Kidney (tissue), 14 donors: ENCODE measurements around the gene FAM222B. TPM values are rescaled to one million over a fixed set of nuclear protein-coding genes. Genes with fewer than 3 reads are reported as not detected.
"Not testable (repeated sequence)": the region's sequence is repeated elsewhere in the genome, so short reads cannot be mapped to it uniquely, and the experiment has no call there.

Experiments used
- DNase-seq, 5 donors: peaks; one replicate each; pipeline ENCODE4 v3.0.0-alpha.2; 2013 to 2020
- FAIRE-seq: peaks from 2 replicates; lab custom pipeline; 2012; peaks lifted over from hg19 to GRCh38; lab: Jason Lieb, UNC
- H3K27ac ChIP-seq, 2 donors: one replicate each; pipeline ENCODE4 v1.7.0; 2013; ENCODE audit warnings: low read depth in 2 of 2, low read length in 2 of 2, inconsistent platforms in 1 of 2
- H3K27me3 ChIP-seq: one replicate; pipeline ENCODE4 v1.7.1; 2013; ENCODE audit warnings: low read length, inconsistent platforms; ENCODE audit not compliant: control insufficient read depth, insufficient read depth
- H3K36me3 ChIP-seq, 3 donors: one replicate each; pipeline versions ENCODE4 v1.7.0 to v1.7.1; 2013; ENCODE audit warnings: low read length in 3 of 3, control low read depth in 1 of 3, inconsistent platforms in 1 of 3; ENCODE audit not compliant: insufficient read depth in 3 of 3, control insufficient read depth in 2 of 3
- H3K4me1 ChIP-seq, 3 donors: one replicate each; pipeline versions ENCODE4 v1.7.0 to v1.7.1; 2013; ENCODE audit warnings: low read length in 3 of 3, inconsistent platforms in 1 of 3, low read depth in 1 of 3; ENCODE audit not compliant: control insufficient read depth in 2 of 3, insufficient read depth in 2 of 3
- H3K4me3 ChIP-seq, 3 donors: one replicate each; pipeline versions ENCODE4 v1.7.0 to v1.8.1; 2013; ENCODE audit warnings: low read length in 3 of 3, control low read depth in 1 of 3, inconsistent platforms in 1 of 3
- H3K9ac ChIP-seq, 3 donors: one replicate each; pipeline versions ENCODE4 v1.7.0 to v1.7.1; 2013; ENCODE audit warnings: low read length in 3 of 3, control low read depth in 1 of 3, inconsistent platforms in 1 of 3
- H3K9me3 ChIP-seq, 3 donors: one replicate each; pipeline versions ENCODE4 v1.7.0 to v1.7.1; 2013; ENCODE audit warnings: low read length in 3 of 3, control low read depth in 1 of 3, inconsistent platforms in 1 of 3; ENCODE audit not compliant: control insufficient read depth in 2 of 3, insufficient read depth in 1 of 3
- intact Hi-C: fragments of 100-400 bp; cut with DNase I; formaldehyde crosslinking; loops from one replicate; pipeline ENCODE4 v1.11.1; 2022
- polyA plus RNA-seq: library from polyadenylated mRNA; stranded (reverse); fragments of 350-450 nt; fragmentation: Illumina TruSeq; extraction: RNeasy Lipid Tissue Mini Kit (QIAGEN cat#74804); gene quantifications from one replicate; pipeline ENCODE4 v1.2.3, GENCODE V29; 2014; ENCODE audit warnings: low read depth, low replicate concordance; ENCODE audit not compliant: insufficient read depth
- total RNA-seq: library from RNA; stranded (reverse); fragmentation: NEBNext Ultra II Directional; extraction: Animal tissue kit (Norgen Biotek cat#: 25700); gene quantifications from one replicate; pipeline ENCODE4 v1.2.1, GENCODE V29; 2021
- TF ChIP-seq, protein P1 (sequence below): IDR thresholded peaks from 3 replicates; pipeline ENCODE4 v1.5.1; 2012; ENCODE audit warnings: mild to moderate bottlenecking, moderate library complexity, borderline replicate concordance; ENCODE audit not compliant: insufficient read depth; ENCODE audit errors: extremely low read depth
- donor health status: control.
- donor health status: control.
- donor health status: control.
- donor health status: control.
- donor health status: control.
- donor health status: DM: yes; HTN: yes; CAD: no.
- donor health status: Normal renal cell carcinoma (clear cell type).

The FAM222B gene
- total and polyA plus RNA-seq, 2 donors from 2014 or later = 13.0 to 31.0 TPM

DNA sequence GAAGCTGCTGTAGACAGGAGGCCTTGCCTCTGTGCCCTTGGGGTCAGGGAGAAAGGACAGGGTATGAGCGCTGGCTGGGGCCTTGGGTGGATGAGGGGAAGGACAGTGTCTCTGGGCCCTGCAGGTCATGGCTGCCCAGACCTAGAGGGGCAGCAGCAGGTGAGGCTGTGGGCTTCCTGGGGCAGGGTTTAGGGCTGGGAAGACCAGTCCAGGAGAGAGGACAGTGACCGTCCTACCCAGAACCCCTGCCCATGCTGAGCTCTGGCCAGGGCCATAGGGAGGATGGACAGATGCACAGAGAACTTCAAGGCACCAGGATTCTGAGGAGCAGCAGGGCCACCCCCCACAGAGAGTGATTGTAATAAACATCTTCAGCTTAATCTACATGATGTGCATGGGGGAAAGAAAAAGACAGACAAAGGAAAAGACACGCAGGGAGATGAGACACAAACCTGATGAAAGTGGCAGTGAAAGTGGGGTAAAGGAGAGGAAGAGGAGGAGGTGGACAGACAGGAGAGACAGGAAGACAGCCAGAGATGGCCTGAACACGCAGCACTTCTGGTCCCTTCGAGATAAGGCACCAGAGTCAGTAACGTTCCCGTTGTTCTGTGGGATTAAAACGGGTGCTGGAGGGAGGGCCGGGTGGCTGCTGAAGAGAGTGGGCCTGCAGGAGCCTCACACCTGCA, 37.4 kb upstream of the FAM222B start:
- H3K36me3 ChIP-seq = peaks cover 0 to 44% (median 36%) of the 10 kb centered on the region in 3 donors
- intact Hi-C loops = no loop called here
- no peak for DNase-seq

DNA sequence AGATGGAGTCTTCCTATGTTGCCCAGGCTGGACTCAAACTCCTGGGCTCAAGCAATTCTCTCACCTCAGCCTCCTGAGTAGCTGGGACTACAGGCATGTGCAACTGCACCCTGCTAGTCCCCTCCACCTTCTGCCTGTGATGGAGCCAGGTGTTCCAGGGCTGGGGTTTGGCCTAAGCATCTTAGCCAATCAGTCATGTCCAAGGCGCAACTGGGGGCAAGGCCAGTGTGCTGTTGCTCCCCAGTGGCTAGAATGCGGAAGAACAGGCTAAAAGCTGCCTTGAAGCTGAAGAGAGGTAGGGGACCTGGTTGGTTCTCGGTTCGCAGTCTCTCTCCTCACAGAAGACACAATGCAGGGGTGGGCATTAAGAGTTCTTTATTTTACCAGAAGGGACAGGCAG, 36.4 kb upstream of the FAM222B start:
- intact Hi-C loops = no loop called here
- DNase-seq = peak in 2 of 5 donors; percentile 37 to 59
- TF ChIP-seq, protein P1, sequence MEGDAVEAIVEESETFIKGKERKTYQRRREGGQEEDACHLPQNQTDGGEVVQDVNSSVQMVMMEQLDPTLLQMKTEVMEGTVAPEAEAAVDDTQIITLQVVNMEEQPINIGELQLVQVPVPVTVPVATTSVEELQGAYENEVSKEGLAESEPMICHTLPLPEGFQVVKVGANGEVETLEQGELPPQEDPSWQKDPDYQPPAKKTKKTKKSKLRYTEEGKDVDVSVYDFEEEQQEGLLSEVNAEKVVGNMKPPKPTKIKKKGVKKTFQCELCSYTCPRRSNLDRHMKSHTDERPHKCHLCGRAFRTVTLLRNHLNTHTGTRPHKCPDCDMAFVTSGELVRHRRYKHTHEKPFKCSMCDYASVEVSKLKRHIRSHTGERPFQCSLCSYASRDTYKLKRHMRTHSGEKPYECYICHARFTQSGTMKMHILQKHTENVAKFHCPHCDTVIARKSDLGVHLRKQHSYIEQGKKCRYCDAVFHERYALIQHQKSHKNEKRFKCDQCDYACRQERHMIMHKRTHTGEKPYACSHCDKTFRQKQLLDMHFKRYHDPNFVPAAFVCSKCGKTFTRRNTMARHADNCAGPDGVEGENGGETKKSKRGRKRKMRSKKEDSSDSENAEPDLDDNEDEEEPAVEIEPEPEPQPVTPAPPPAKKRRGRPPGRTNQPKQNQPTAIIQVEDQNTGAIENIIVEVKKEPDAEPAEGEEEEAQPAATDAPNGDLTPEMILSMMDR = peak; percentile 39
- Histone ChIP-seq H3K36me3 (peaks cover 0 to 34% (median 29%) of the 10 kb centered on the region in 3 donors), H3K4me3 (no peak overlapping the region), H3K9ac (no peak overlapping the region), H3K27ac (no peak overlapping the region), H3K4me1 (no peaks in the 10 kb centered on the region), H3K27me3 (no peaks in the 10 kb centered on the region), H3K9me3 (no peaks in the 10 kb centered on the region)
- FAIRE-seq = no peak

More for the DNA sequence above, 37.4 kb upstream of the FAM222B start:
- no peaks in the 10 kb centered on the region for H3K4me1 ChIP-seq
- no peaks in the 10 kb centered on the region for H3K27me3 ChIP-seq
- H3K4me3 ChIP-seq = no peak overlapping the region
- TF ChIP-seq, protein P1 = no peak
- FAIRE-seq = no peak
- no peak overlapping the region for H3K27ac ChIP-seq
- H3K9ac ChIP-seq = no peak overlapping the region
- H3K9me3 ChIP-seq = no peaks in the 10 kb centered on the region

DNA sequence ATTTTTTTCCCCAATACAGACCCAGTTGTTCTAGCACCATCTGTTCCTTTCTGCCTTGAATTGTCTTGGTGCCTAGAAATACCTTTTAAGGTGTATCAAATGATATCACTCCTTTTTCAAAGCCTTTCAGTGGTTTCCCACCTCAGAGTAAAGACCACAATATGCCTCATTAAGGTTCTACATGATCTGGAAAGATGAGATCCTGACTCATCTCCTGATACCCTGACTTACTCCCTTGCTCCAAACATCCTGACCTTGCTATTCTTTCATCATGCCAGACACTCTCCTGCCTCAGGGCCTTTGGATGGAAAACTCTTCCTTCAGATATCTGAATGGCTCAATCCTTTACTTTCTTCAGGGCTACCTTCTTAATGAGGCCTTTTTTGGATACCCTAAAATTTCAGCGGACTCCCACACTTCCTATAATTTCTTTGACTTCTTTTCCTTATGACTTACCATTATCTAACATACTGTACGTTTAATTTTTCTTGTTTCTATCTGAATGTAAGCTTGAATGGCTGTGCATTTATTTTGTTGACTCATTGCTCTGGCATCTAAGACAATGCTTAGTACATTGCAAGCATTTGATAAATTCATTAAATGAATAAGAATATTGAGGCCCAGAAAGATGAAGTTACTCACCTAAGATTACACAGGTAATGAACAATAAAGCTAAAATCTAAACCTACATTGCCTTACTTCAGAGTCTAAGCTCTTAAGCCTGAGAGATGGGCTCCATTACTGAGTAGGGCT, 35.7 kb upstream of the FAM222B start:
- FAIRE-seq (no peak), DNase-seq (no peak)
- Histone ChIP-seq H3K9ac (no peak overlapping the region), H3K27me3 (no peaks in the 10 kb centered on the region), H3K4me1 (no peaks in the 10 kb centered on the region), H3K9me3 (no peaks in the 10 kb centered on the region), H3K36me3 (peaks cover 0 to 34% (median 29%) of the 10 kb centered on the region in 3 donors), H3K4me3 (no peak overlapping the region), H3K27ac (no peak overlapping the region)
- TF ChIP-seq, protein P1 = no peak
- intact Hi-C loops = no loop called here

DNA sequence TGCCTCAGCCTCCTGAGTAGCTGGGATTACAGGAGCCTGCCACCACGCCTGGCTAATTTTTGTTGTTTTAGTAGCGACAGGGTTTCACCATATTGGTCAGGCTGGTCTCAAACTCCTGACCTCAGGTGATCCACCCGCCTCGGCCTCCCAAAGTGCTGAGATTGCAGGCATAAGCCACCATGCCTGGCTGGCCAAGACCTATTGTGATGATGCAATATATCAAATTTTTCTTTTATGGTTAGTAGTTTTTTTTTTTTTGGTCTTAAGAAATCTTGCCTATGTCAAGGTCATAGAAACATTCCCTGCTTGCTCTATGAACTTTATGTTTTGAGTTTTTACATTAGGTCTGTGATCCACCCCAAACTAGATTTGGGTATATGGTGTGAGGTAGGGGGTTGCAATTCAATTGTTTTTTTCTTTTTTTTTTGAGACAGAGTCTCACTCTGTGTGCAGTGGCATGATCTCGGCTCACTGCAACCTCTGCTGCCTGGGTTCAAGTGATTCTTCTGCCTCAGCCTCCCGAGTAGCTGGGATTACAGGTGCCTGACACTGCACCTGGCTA, 34.6 kb upstream of the FAM222B start:
- intact Hi-C loops, H3K4me3 ChIP-seq, H3K9me3 ChIP-seq, H3K27me3 ChIP-seq, FAIRE-seq, H3K4me1 ChIP-seq, H3K9ac ChIP-seq, H3K27ac ChIP-seq, DNase-seq: not testable (repeated sequence)
- peaks cover 0 to 25% (median 24%) of the 10 kb centered on the region in 3 donors for H3K36me3 ChIP-seq
